ENCODE measurements around the gene TMBIM1. TPM values are rescaled to one million over a fixed set of nuclear protein-coding genes. Genes with fewer than 3 reads are reported as not detected.
A peak's percentile ranks its signal among the peaks of the same experiment; 100 is the strongest.

TMBIM1 gene
- total RNA-seq (2014; rRNA removed; shearing (Covaris generic)): 107 and 124 TPM in 2 replicates
- polyA plus RNA-seq (2014; cell fraction: nucleus; rRNA removed): 81.1 and 83.9 TPM in 2 replicates

GRCh38 chr2:218292048-218293014 is at the start of gene TMBIM1:
Gene TMBIM1, minus strand, starts transcription at chr2:218292503. Its CDS starts 10,362 bp downstream, at chr2:218282141.
- DNase-seq (ENCODE audit: extremely low read depth, low read depth): peak; percentile 65

- no peak for DNase-seq (ENCODE audit: extremely low read depth, low read depth)
Measured at GRCh38 chr2:218341381-218341780, 49.1 kb upstream of the TMBIM1 start.

GRCh38 chr2:218340656-218341055 is 48.4 kb upstream of the TMBIM1 start:
- no peak for DNase-seq (ENCODE audit: extremely low read depth, low read depth)

GRCh38 chr2:218334531-218334930 is 42.2 kb upstream of the TMBIM1 start:
- no peak for DNase-seq (ENCODE audit: extremely low read depth, low read depth)

GRCh38 chr2:218332920-218333645 is 40.8 kb upstream of the TMBIM1 start:
- DNase-seq (ENCODE audit: extremely low read depth, low read depth): no peak

GRCh38 chr2:218332288-218332687 is 40.0 kb upstream of the TMBIM1 start:
- no peak for DNase-seq (ENCODE audit: extremely low read depth, low read depth)

GRCh38 chr2:218331745-218332144 is 39.4 kb upstream of the TMBIM1 start:
- DNase-seq (ENCODE audit: extremely low read depth, low read depth): no peak

- DNase-seq (ENCODE audit: extremely low read depth, low read depth): no peak
Measured at GRCh38 chr2:218329826-218330593, 37.7 kb upstream of the TMBIM1 start.

DNA sequence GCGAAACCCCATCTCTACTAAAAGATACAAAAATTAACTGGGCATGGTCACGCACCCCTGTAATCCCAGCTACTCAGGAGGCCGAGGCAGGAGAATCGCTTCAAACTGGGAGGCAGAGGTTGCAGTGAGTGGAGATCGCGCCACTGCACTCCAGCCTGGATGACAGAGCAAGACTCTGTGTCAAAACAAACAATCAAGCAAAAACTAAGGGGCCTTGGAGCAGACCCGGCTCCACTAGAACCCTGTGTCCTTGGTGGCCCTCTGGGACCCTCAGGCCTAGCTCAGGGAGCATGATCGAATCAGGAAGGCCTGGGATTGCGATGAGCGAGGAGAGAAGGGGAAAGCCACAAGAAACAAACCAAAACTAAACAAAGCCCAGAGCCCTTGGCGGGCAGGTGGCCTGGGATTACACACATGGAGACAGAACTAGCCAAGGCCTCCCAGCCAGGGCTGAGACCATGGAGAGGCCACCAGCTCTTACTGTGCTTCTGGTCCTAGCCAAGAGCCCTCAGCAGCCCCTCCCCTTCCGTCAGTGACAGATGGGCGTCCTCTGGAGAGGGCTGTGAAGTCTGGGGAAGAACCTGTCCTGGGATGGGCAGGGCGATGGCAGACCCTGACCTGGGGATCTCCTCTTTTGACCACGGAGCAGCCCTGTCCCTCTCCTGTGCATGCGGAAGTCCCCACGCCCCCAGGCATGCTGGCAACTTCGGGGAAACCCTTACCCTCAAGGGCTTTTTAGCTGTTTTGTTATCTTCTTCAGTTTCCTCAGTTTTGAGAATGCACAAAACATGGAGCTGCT is 36.9 kb upstream of the TMBIM1 start:
- no peak for DNase-seq (ENCODE audit: extremely low read depth, low read depth)

- no peak for DNase-seq (ENCODE audit: extremely low read depth, low read depth)
Measured at GRCh38 chr2:218328294-218328693, 36.0 kb upstream of the TMBIM1 start.

DNA sequence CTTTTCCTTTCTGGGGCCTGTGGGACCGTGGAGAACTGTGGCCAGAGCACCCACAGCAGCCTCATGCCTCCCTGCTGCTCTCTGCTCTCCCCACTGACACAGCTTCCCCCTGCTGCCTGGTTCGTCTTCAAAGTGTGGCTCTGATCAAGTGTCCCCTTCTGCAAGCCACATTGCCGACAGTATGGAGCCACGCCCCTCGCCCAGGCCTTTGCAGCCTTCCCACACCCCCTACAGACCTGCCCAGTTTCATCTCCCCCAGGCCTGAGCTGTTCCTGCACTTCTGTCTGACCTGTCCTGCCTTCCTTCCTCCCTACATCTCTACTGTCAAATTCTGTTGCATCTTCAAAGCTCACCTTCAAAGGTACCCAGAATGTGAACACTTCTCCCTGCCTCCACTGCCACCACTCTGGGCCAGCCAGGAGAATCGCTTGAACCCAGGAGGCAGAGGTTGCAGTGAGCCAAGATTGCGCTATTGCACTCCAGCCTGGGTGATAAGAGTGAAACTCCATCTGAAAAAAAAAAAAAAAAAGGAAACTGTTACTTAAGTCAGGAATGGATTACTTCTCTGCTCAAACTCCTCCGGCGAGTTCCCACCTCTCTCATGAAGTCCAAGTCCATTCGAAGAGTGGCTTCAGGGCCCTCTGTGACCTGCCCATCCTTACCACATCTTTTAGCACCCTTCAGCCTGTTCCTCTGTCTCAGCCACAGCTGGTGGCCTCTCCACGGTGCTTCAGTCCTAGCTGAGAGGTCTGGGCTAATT is 35.3 kb upstream of the TMBIM1 start:
- DNase-seq (ENCODE audit: extremely low read depth, low read depth): no peak

DNA sequence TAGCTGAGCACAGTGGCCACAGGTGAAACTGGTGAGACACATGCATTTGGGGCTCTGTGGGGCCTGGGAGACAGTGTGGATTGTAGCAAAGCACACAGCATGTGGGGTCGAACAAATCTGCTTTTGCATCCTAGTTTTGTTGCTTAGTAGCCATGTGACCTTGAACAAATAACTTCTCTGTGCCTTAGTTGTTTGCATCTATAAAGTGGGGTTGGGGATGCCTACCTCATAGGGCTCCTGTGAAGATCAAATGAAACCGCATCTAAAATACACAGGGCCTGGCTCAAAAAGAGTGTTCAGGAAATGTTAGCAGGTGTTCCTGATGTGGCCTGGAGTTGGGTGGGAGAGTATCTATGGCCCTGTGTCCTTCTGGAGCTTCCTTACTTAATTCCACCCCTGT is 34.0 kb upstream of the TMBIM1 start:
- DNase-seq (ENCODE audit: extremely low read depth, low read depth): no peak

DNA sequence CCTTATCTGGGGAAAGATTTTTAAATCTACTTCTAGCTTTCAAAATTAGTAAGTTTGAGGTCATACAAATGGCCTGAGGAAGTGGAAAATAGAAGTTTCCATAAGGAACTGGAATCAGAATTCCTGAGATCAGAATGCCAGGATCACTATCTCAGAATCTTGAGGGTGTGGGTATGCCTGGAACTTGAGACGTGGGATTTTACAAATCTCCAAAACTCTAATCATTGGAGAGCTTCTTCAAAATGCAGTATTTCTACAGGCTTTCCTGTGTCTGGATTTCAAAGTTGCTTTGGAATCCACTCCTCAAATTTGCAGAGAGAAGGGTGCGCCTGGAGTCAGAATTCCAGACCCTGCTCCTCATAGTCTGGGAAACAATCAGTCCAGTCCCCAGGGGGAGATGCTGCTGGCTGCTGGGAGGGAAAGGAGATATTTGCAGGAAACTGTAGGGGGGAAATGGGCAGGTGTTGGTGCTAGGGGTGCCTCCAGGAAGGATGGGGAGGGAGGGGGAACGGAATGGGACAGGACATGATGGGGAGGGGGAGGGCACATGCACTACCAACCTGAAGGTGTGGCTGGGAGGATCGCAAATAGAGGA is 33.4 kb upstream of the TMBIM1 start:
- no peak for DNase-seq (ENCODE audit: extremely low read depth, low read depth)

GRCh38 chr2:218323526-218324472 is 31.5 kb upstream of the TMBIM1 start:
- DNase-seq (ENCODE audit: extremely low read depth, low read depth): peak; percentile 30

- peak; percentile 53 for DNase-seq (ENCODE audit: extremely low read depth, low read depth)
Measured at GRCh38 chr2:218322768-218323525, 30.6 kb upstream of the TMBIM1 start.

- no peak for DNase-seq (ENCODE audit: extremely low read depth, low read depth)
Measured at GRCh38 chr2:218320704-218321336, 28.5 kb upstream of the TMBIM1 start.

Measured in NCI-H460 (cell line).